Measurements from ENCODE around the gene TLNRD1.

- TF ChIP-seq CTCF (IDR thresholded peaks at IDR 0.05) (no peak), POLR2A (IDR thresholded peaks at IDR 0.05) (no peak)
Observed at GRCh38 chr15:80966431-80967197, 34.1 kb upstream of the TLNRD1 start.
